Adrenal gland (tissue), 12 donors: Measurements from ENCODE around the gene HDLBP. TPM values are rescaled to one million over a fixed set of nuclear protein-coding genes. Genes with fewer than 3 reads are reported as not detected.

Experiments used
- DNase-seq, 7 donors: peaks; one replicate each; pipeline ENCODE4 v3.0.0-alpha.2; 2019 to 2020
- H3K27ac ChIP-seq, 5 donors: fragments of 200-600 bp; sonication (generic) in 4 of 5; 1 replicate in 3 of 5; 2 replicates in 2 of 5; pipeline versions ENCODE4 v1.5.1 to v1.8.0; 2016 to 2020; ENCODE audit warnings: mild to moderate bottlenecking in 1 of 5
- H3K27me3 ChIP-seq: fragments of 200-600 bp; 2 replicates; pipeline ENCODE4 v1.8.0; 2021
- H3K36me3 ChIP-seq, 2 donors: fragments of 200-600 bp; replicated peaks in 1 of 2; 1 replicate in 1 of 2; 2 replicates in 1 of 2; pipeline versions ENCODE4 v1.5.1 to v1.8.0; 2018 to 2022
- H3K4me1 ChIP-seq, 2 donors: fragments of 200-600 bp; replicated peaks in 1 of 2; 1 replicate in 1 of 2; 2 replicates in 1 of 2; pipeline versions ENCODE4 v1.5.1 to v1.8.0; 2018 to 2021
- H3K4me3 ChIP-seq, 4 donors: fragments of 200-600 bp; sonication (generic) in 3 of 4; one replicate each; pipeline ENCODE4 v1.5.1; 2016 to 2018
- H3K9me3 ChIP-seq, 3 donors: fragments of 200-600 bp; sonication (generic) in 1 of 3; replicated peaks in 1 of 3; 1 replicate in 2 of 3; 2 replicates in 1 of 3; pipeline versions ENCODE4 v1.5.1 to v1.8.0; 2016 to 2021
- CTCF ChIP-seq, 6 experiments: fragments of 450-650 bp in 4 of 6; fragments of 200-600 bp in 2 of 6; sonication (generic) in 1 of 6; IDR thresholded peaks; 1 replicate in 5 of 6; 2 replicates in 1 of 6; pipeline versions ENCODE4 v1.5.1 to v1.8.0; 2016 to 2021; ENCODE audit warnings: antibody characterized with exemption in 6 of 6, mild to moderate bottlenecking in 2 of 6, moderate library complexity in 1 of 6
- POLR2A ChIP-seq, 2 donors: fragments of 450-650 bp; IDR thresholded peaks; one replicate each; pipeline ENCODE4 v1.6.1; 2017; ENCODE audit warnings: antibody characterized with exemption in 2 of 2, mild to moderate bottlenecking in 2 of 2, moderate library complexity in 1 of 2
- WGBS, 4 donors: extraction: QIAGEN DNeasy Blood & Tissue Kit in 2 of 4; methylation state at CpG; one replicate each; pipeline versions ENCODE4 v1.1.5 to v1.1.7; 2013 to 2017; 5-methylcytosine and 5-hydroxymethylcytosine counted together
- intact Hi-C, 2 donors: fragments of 100-400 bp; cut with DNase I; formaldehyde crosslinking; loops; one replicate each; pipeline versions ENCODE4 v1.14.1 to v1.15.0; 2022 to 2023
- polyA plus RNA-seq, 3 donors: library from polyadenylated mRNA; stranded (reverse); fragments of 200-250 nt in 2 of 3; fragments of 350-450 nt in 1 of 3; fragmentation: Illumina TruSeq in 1 of 3; extraction: RNeasy Lipid Tissue Mini Kit (QIAGEN cat#74804) in 1 of 3; gene quantifications; one replicate each; pipeline ENCODE4 v1.2.3, GENCODE V29; 2013 to 2014
- total RNA-seq, 9 donors: library from RNA; depleted of rRNA in 4 of 9; stranded (reverse); fragments of >200 nt in 4 of 9; fragments of 120-200 nt in 1 of 9; fragmentation: NEBNext Ultra II Directional in 1 of 9; extraction: Animal tissue kit (Norgen Biotek cat#: 25700) in 1 of 9; gene quantifications; one replicate each; pipeline versions ENCODE4 v1.1.0 to v1.2.4, GENCODE V29; 2013 to 2023
- donor health status: healthy with polysubstance abuse.
- donor health status: Bipolar disorder and iron deficiency.
- donor health status: DM: yes; HTN: yes; CAD: no.
- donor health status: DM: no; HTN: no; CAD: no.
- donor health status: DM: no; HTN: no; CAD: no.
- donor health status: DM: yes; HTN: yes; CAD: no.

HDLBP gene
- total and polyA plus RNA-seq, 12 donors = 295 to 880 (median 454) TPM

- H3K27me3 ChIP-seq = no peaks in the 10 kb centered on the region
- no peak within 1 kb of the TSS for H3K4me3 ChIP-seq
- H3K9me3 ChIP-seq = no peaks in the 10 kb centered on the region
- no peaks in the 10 kb centered on the region for H3K36me3 ChIP-seq
- intact Hi-C loops = no loop called here
- H3K27ac ChIP-seq = no peak within 1 kb of the TSS
- 76 to 82% (median 82%) methylated on average over 3 to 21 of the region's 21 CpGs for WGBS, 4 donors
- no peaks in the 10 kb centered on the region for H3K4me1 ChIP-seq
- DNase-seq = no peak
- TF ChIP-seq CTCF (IDR thresholded peaks at IDR 0.05) (no peak), POLR2A (IDR thresholded peaks at IDR 0.05) (no peak)
Measured at GRCh38 chr2:241188361-241189092, 126.9 kb downstream of the HDLBP start, which contains the start of gene ANO7. Gene ANO7 (plus strand): TSS chr2:241188677. CDS start chr2:241190064, 1,387 bp downstream.

- no peak for DNase-seq
- Histone ChIP-seq H3K27me3 (no peaks in the 10 kb centered on the region), H3K9me3 (no peaks in the 10 kb centered on the region), H3K36me3 (peaks cover 0 to 3% of the 10 kb centered on the region in 2 donors), H3K4me1 (no peaks in the 10 kb centered on the region), H3K27ac (no peak overlapping the region), H3K4me3 (no peak overlapping the region)
- intact Hi-C loops = no loop called here
- 50 to 74% (median 59%) methylated on average over 3 to 4 of the region's 4 CpGs for WGBS, 4 donors
- TF ChIP-seq POLR2A (IDR thresholded peaks at IDR 0.05) = no peak
- no peak for TF ChIP-seq CTCF (IDR thresholded peaks at IDR 0.05)
Measured at GRCh38 chr2:241187918-241188234, 127.6 kb downstream of the HDLBP start.

GRCh38 chr2:241187101-241187917, 128.2 kb downstream of the HDLBP start:
- no peak for DNase-seq
- H3K9me3 ChIP-seq = no peaks in the 10 kb centered on the region
- H3K36me3 ChIP-seq = peaks cover 0 to 7% of the 10 kb centered on the region in 2 donors
- TF ChIP-seq POLR2A (IDR thresholded peaks at IDR 0.05) (no peak), CTCF (IDR thresholded peaks at IDR 0.05) (no peak)
- H3K27ac ChIP-seq = no peak overlapping the region
- intact Hi-C loops = no loop called here
- no peaks in the 10 kb centered on the region for H3K27me3 ChIP-seq
- WGBS, 4 donors = 45 to 71% (median 61%) methylated on average over 10 to 14 of the region's 14 CpGs
- H3K4me3 ChIP-seq = no peak overlapping the region
- no peaks in the 10 kb centered on the region for H3K4me1 ChIP-seq

- no peak for DNase-seq
- intact Hi-C loops = no loop called here
- 64 to 85% (median 74%) methylated on average over 6 to 11 of the region's 11 CpGs for WGBS, 4 donors
Measured at GRCh38 chr2:241185961-241186360, 129.5 kb downstream of the HDLBP start.

More at GRCh38 chr2:241185961-241186360, 129.5 kb downstream of the HDLBP start:
- Histone ChIP-seq H3K4me1 (no peaks in the 10 kb centered on the region), H3K27me3 (no peaks in the 10 kb centered on the region), H3K4me3 (no peak overlapping the region), H3K36me3 (peaks cover 0 to 7% of the 10 kb centered on the region in 2 donors), H3K9me3 (no peaks in the 10 kb centered on the region), H3K27ac (no peak overlapping the region)
- TF ChIP-seq POLR2A (IDR thresholded peaks at IDR 0.05) (no peak), CTCF (IDR thresholded peaks at IDR 0.05) (no peak)
